Measurements from ENCODE around the gene UMAD1.

The UMAD1 gene

DNA sequence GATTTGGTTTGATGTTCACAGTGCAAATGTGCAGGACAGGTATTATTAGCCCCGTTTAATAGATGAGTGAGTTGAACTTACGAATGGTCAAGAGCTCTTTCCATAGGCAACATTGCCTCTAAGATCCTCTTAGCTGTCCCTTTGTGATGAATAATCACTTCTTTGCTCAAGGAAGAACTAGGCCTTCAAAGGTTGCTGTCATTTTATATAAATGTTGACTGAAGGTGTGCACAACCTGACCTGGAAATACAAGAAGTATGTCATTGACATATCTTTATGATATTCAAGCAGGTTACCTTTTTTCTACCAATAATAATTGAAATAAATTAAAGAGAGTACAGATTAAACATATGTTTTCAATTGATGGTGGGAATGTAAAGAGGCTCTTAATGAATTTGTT is 279.5 kb downstream of the UMAD1 start:
- Histone ChIP-seq H2AFZ (ENCODE audit: low read depth, low read length) (no peak overlapping the region), H3K9me3 (ENCODE audit: low read length) (no peaks in the 10 kb centered on the region)

DNA sequence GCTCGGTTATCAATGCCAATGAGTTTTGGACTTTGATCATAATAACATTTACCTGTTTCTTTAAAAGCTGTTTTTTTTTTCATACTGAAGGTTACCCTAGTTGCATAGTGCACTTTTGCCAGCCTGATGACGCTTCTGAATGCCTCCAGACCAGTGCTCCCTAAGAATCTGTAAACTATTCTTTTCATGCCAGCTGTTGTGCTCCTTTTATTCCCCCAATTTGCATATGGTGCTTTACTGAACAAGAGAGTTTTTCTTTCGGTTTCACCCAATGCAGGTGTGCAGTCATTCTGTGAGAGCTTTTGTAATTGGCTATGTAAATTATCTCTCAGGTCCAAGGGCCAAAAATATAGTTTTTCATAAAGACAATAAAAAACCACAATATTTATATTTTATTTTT is 279.9 kb downstream of the UMAD1 start:
- H3K4me1 ChIP-seq (ENCODE audit: insufficient read depth, low read length) = peaks cover 19% of the 10 kb centered on the region
- H3K27me3 ChIP-seq (ENCODE audit: insufficient read depth, low read length) = no peaks in the 10 kb centered on the region
- no peaks in the 10 kb centered on the region for H3K9me3 ChIP-seq (ENCODE audit: low read length)
- no peak overlapping the region for H2AFZ ChIP-seq (ENCODE audit: low read depth, low read length)
- no peaks in the 10 kb centered on the region for H3K36me3 ChIP-seq (ENCODE audit: insufficient read depth, low read length)
- H3K4me3 ChIP-seq (ENCODE audit: low read length) = no peak overlapping the region

More for the DNA sequence above, 279.5 kb downstream of the UMAD1 start:
- H3K27me3 ChIP-seq (ENCODE audit: insufficient read depth, low read length) = no peaks in the 10 kb centered on the region
- H3K36me3 ChIP-seq (ENCODE audit: insufficient read depth, low read length) = no peaks in the 10 kb centered on the region
- H3K4me3 ChIP-seq (ENCODE audit: low read length) = no peak overlapping the region
- peaks cover 19% of the 10 kb centered on the region for H3K4me1 ChIP-seq (ENCODE audit: insufficient read depth, low read length)

DNA sequence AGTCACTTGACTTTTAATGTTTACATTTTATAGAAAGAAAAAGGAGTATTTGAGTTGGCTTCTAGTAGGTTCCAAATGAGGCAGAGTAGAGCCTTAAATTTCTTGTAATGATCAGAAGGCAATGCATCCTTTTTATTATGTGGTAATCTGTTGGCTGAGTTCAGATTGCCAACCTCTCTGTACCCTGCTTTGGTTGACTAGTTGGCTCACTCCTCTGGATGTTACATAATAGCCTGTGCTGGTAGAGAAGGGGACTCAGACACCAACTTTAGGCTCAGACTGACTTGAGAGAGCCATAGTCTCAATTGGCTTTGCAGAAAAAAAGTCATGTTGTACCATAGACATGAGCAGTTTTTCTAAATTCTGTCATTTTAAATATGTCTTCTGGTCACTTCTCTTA is 281.3 kb downstream of the UMAD1 start:
- H2AFZ ChIP-seq (ENCODE audit: low read depth, low read length) = no peak overlapping the region
- no peaks in the 10 kb centered on the region for H3K36me3 ChIP-seq (ENCODE audit: insufficient read depth, low read length)
- H3K4me1 ChIP-seq (ENCODE audit: insufficient read depth, low read length) = peaks cover 19% of the 10 kb centered on the region
- H3K4me3 ChIP-seq (ENCODE audit: low read length) = no peak overlapping the region
- H3K9me3 ChIP-seq (ENCODE audit: low read length) = no peaks in the 10 kb centered on the region
- H3K27me3 ChIP-seq (ENCODE audit: insufficient read depth, low read length) = no peaks in the 10 kb centered on the region

DNA sequence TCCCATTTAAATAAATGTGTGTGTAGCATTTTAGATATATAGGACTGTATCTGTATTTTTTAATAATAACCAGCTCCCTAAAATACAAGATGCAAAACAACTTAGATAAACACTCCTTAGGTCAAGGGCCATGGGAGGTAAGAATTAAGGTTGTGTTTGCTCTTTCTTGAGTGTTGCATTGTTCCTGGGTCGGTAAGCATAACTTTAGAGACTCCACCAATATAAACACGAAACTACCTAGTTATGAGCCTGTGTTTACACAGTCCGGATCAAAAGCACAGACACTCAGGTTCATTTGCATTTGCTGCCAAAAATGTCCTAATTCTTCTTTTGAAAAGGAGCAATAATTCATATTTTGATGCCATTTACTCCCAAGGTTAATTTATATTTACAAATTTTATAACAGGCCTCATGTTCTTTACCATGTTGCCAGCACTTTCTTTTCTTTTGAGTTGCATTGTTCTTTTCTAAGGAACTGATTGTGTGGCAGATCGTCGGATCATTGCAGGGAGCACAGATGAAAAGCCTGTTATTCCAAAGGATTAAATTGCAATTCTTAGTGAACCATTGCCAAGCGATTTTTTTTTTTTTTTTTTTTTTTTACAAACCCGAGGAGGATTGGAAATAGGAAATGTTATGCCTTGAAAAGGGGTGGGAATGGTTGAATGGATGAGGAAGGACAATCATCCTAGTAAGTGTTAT is 282.3 kb downstream of the UMAD1 start:
- no peaks in the 10 kb centered on the region for H3K36me3 ChIP-seq (ENCODE audit: insufficient read depth, low read length)
- no peaks in the 10 kb centered on the region for H3K9me3 ChIP-seq (ENCODE audit: low read length)
- no peaks in the 10 kb centered on the region for H3K27me3 ChIP-seq (ENCODE audit: insufficient read depth, low read length)
- H3K4me1 ChIP-seq (ENCODE audit: insufficient read depth, low read length) = peaks cover 19% of the 10 kb centered on the region
- H3K4me3 ChIP-seq (ENCODE audit: low read length) = no peak overlapping the region
- no peak overlapping the region for H2AFZ ChIP-seq (ENCODE audit: low read depth, low read length)

DNA sequence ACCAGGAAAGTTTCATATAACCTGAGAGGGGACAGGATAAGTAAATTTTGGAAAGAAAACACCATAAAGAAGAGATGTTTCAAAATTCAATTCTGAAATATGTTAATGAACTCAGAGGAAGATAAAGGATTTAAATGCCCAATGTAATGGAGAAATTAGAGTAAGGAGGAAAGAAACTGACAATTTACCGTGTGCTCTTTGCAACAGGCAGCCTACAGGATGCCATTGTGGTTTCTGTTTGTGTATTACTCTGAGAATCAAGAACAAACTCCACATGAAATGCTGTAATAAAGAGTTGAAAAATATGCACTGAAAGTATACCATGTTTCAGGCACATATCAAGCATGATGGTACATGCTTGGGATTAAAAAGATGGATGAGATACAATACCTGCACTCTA is 283.3 kb downstream of the UMAD1 start:
- H3K4me3 ChIP-seq (ENCODE audit: low read length) = no peak overlapping the region
- H3K4me1 ChIP-seq (ENCODE audit: insufficient read depth, low read length) = peaks cover 19% of the 10 kb centered on the region
- H3K36me3 ChIP-seq (ENCODE audit: insufficient read depth, low read length) = no peaks in the 10 kb centered on the region
- no peak overlapping the region for H2AFZ ChIP-seq (ENCODE audit: low read depth, low read length)
- no peaks in the 10 kb centered on the region for H3K27me3 ChIP-seq (ENCODE audit: insufficient read depth, low read length)
- H3K9me3 ChIP-seq (ENCODE audit: low read length) = no peaks in the 10 kb centered on the region

DNA sequence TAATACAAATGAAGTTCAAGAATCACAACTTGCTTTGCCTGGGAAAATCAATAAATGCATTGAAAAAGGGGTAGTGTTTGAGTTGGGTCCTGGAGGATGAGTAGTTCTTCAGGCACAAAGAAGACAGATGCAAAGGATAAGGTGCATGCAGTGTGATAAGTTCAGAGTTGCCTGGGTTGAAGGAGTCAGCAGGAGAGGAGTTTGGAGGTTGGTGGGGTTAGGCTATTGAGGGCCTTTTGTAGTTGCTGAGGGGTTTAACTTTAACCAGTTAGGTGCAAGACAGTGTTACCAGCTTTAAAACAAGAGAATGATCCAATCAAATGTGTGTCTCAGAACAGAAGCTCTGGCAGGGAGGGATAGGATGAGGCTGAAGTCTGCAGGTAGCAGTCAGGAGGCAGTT is 283.8 kb downstream of the UMAD1 start:
- H3K4me3 ChIP-seq (ENCODE audit: low read length) = no peak overlapping the region
- peaks cover 19% of the 10 kb centered on the region for H3K4me1 ChIP-seq (ENCODE audit: insufficient read depth, low read length)
- H2AFZ ChIP-seq (ENCODE audit: low read depth, low read length) = no peak overlapping the region
- H3K36me3 ChIP-seq (ENCODE audit: insufficient read depth, low read length) = no peaks in the 10 kb centered on the region
- H3K9me3 ChIP-seq (ENCODE audit: low read length) = no peaks in the 10 kb centered on the region
- H3K27me3 ChIP-seq (ENCODE audit: insufficient read depth, low read length) = no peaks in the 10 kb centered on the region

Measured in neuron (in vitro differentiated cells).